Uterus (tissue), 2 donors: Measurements from ENCODE around the gene GATA2.

Experiments used
- CTCF ChIP-seq, 4 experiments: fragments of 200-600 bp in 2 of 4; fragments of 450-650 bp in 2 of 4; sonication (generic) in 2 of 4; IDR thresholded peaks; one replicate each; pipeline ENCODE4 v1.5.1; 2016 to 2019; ENCODE audit warnings: antibody characterized with exemption in 4 of 4, mild to moderate bottlenecking in 2 of 4, moderate library complexity in 1 of 4
- POLR2A ChIP-seq, 2 donors: fragments of 450-650 bp; IDR thresholded peaks; one replicate each; pipeline ENCODE4 v1.6.1; 2016; ENCODE audit warnings: antibody characterized with exemption in 2 of 2, mild to moderate bottlenecking in 1 of 2, moderate library complexity in 1 of 2

- TF ChIP-seq POLR2A (IDR thresholded peaks at IDR 0.05) (no peak), CTCF (IDR thresholded peaks at IDR 0.05) (no peak)
These were observed 39.3 kb upstream of the GATA2 start for GRCh38 chr3:128532012-128532983.
